D341Med (cell line): Measurements from ENCODE around the gene ARID1B.

Experiments
- DNase-seq: peaks from one replicate; pipeline ENCODE4 v3.0.0; 2012; ENCODE audit warnings: low spot score

Gene ARID1B

DNA sequence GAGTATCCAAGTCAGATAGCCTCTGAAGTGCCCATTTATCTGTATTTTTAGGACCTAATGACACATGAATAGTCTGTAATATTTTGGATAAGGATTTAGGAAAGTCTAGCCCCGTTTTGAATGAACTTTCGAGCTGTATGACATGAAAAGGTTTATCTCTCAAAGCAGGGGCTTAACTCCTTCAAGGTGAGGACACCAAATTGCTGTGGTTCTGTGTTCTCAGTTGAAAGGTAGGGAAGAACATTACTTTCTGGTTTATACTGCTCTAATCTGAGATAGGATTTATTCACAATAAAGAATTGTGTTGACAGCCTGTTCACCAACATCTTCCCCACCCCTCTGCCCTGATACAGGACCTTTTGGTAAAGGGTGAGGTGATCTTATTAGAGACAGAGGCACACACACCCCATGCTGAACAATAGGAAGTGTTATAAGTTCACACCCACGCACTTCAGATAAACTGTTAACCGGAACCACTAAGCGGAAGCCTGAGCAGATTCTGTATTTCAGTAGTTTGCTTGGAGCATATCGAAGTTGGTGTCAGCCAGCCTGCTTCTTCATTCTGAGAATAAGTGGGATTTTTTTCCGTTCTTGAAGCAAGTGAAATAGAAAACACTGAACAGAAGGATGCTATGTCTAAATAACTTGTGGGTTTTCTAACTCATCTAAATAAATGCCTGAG lies 322.9 kb downstream of the ARID1B start:
- DNase-seq = no peak

GRCh38 chr6:157101166-157101565 lies 324.0 kb downstream of the ARID1B start:
- DNase-seq = no peak

GRCh38 chr6:157104803-157105202 lies 327.6 kb downstream of the ARID1B start:
- no peak for DNase-seq

DNA sequence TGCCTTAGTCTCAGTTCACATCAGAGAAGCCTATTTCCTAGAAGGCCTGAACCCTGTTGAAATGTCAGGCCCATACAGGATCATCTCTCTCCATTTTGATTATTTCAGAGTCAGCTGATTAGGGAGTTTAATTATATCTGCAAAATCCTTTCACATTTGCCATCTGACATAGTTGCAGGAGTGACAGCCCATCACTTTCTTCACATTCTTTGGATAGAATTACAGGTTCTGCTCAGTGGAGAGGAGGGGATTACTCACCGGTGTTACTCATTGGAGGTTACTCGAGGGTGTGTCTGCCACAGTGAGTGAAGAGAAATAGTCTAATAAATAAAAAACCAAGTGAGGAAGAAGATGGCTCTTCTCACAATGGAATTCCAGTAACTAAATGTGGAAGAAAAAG lies 329.3 kb downstream of the ARID1B start:
- DNase-seq = no peak

DNA sequence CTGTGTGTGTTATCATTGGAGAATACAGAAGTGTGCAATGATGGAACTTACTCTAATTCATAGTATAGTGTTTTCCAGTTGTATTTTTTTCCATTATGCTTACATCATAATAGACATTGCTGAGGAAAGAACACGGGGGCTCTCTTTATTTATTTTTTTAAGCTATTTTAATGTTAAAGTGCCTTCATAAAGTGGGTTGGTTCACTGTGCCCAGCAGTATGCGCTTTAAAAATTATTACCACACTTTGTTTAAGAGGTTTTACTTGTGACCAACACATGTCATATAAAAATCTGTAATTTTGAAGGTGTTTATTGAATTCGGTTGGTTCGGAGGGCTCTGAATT lies 330.4 kb downstream of the ARID1B start:
- no peak for DNase-seq

- no peak for DNase-seq
Measured at GRCh38 chr6:157107915-157108651, 330.9 kb downstream of the ARID1B start.

DNA sequence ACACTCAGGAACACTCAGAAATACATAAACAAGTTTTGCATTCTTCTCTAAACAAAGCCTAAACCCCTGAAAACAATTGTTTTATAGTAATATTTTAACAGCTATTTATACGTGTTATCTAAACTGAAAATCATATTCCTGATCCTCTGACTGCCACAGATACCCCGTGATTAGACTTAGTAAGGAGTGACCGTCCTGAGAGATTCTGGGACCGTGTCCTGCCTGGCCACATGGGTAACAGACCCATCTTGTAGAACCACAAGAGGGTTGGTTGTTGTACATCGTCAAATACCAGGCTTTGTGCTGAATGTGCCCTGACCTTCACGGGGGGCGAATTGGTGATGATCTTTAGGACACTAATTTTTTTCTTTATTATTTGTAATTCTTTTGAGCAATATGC lies 331.7 kb downstream of the ARID1B start:
- no peak for DNase-seq

DNA sequence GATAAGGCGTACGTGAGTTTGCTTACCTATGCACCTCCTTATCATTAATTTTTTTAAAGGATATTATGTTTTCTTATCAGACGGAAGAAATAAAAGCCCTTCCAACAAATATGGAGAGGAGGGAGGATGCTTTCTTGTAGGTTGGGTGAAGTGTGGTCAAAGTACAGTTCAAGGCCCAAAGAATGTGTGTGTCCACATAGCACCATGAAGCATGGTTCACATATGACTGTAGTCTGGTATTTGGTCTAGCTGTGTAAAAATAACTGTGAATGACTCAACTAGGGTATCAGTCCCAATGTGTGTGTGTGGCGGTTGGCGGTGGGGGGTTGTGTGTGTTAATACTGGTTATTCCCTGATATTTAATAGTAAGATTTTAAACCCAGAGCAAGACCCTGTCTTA lies 333.4 kb downstream of the ARID1B start:
- no peak for DNase-seq

DNA sequence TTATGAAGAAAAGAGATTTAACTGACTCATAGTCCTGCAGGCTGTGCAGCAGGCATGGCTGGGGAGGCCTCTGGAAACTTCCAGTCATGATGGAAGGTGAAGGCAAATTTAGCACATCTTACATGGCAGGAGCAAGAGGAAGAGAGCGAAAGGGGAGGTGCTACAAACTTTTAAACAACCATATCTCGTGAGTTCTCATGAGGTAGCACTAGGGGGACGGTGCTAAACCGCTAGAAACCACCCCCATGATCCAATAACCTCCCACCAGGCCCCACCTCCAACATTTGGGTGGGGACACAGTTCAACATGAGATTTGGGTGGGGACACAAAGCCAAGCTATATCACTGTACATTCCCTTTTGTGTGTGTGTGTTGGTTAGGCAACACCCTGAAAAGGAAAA lies 336.2 kb downstream of the ARID1B start:
- no peak for DNase-seq

- DNase-seq = no peak
Measured at GRCh38 chr6:157116426-157116825, 339.2 kb downstream of the ARID1B start.

GRCh38 chr6:157117431-157118095 lies 340.4 kb downstream of the ARID1B start:
- no peak for DNase-seq

- DNase-seq = no peak
Measured at GRCh38 chr6:157119502-157120027, 342.4 kb downstream of the ARID1B start.

- no peak for DNase-seq
Measured at GRCh38 chr6:157120534-157121232, 343.5 kb downstream of the ARID1B start.

DNA sequence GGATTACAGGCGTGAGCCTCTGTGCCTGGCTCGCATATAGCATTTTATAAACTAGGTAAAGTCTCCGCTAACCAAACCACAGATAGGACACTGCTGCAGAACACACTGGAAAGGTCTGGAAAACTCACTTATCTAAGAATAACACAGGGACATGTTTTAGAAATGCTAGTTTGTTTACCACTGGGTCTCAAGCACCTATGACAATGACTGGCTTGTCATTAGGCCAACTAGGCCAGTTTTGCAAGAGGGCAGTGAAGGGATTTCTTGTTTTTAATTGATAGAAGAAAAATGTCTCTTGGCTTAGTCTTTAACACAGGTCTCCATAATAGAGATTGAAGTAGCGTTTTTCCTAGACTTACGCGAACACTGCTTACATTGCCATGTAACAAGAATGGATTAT lies 344.7 kb downstream of the ARID1B start:
- DNase-seq = no peak

GRCh38 chr6:157123234-157123633 lies 346.1 kb downstream of the ARID1B start:
- DNase-seq = no peak

DNA sequence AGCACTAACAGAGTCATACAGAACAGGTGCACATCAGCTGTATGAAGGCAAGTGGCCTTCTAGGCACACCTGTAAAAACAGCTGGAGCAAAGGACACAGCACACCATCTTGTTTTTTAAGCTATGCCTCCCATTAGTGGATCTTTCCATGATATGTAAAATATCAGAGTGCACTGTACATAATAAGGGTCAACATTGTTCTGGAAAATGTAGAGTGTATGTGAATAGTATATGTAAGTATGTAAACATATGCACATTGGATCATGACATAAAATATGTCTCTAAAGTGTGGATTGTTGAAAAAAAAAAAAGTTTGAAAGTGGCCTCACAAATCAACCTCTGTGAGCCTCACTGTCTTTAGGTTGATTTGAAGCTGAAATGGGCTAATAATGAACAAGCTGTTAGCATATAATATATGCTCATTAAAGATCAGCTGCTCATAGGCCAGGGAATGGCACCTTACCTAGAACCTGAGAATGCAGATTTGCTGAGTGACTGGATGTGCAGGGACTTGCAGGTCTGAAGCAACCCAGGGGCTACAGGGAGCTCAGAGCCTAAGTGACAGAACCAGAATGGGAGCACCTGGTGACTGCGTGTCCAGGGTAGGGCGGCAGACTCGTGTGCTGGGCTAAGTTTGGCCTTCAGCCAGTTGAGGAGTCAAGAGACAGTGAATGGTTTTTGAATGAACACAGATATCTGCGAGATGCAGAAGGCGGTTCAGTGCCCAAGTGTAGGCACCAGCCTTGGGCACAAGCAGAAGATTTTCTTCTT lies 347.5 kb downstream of the ARID1B start:
- DNase-seq = no peak

- no peak for DNase-seq
Measured at GRCh38 chr6:157125531-157125930, 348.4 kb downstream of the ARID1B start.

GRCh38 chr6:157126183-157127098 lies 349.3 kb downstream of the ARID1B start:
- no peak for DNase-seq

DNA sequence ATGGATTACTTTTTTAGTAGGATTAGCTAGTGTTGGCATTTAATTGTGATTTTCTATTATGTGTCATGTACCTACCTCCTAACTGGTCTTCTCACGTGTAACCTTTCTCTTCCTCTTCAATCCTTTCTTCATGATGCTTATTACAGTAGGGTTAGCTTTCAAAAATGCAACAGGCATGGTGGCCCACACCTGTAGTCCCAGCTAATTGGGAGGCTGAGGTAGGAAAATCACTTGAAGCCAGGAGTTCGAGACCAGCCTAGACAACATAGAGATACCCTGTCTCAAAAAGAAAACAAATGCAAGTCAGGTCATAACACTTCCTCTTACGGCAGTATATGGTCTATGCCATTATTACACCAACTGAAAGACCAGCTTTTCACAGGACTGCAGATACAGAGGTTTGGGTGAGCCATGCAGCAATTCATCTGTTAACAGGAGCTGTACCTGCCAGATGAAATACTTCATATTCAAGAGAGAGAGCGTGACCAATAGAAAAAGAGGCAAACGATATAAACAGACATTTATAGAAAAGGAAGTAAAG lies 351.1 kb downstream of the ARID1B start:
- no peak for DNase-seq

GRCh38 chr6:157131250-157131649 lies 354.1 kb downstream of the ARID1B start:
- DNase-seq = no peak
